HEK293 (cell line): ENCODE measurements around the gene FADS6.

Source experiments
- CTCF ChIA-PET: fragments of 350-600 bp; formaldehyde crosslinking; extraction: SDS; loops from one replicate; lab custom pipeline; 2021; ENCODE audit warnings: antibody characterized with exemption; lab: Yijun Ruan, JAX
- POLR2A ChIA-PET: fragments of 300-600 bp; formaldehyde crosslinking; extraction: SDS; loops from one replicate; lab custom pipeline; 2020; ENCODE audit warnings: antibody characterized with exemption, inconsistent platforms; lab: Yijun Ruan, JAX
- H3K27ac ChIP-seq: fragments of 200-500 bp; sonication (Bioruptor generic); 2 replicates; pipeline ENCODE4 v1.5.1; 2014; ENCODE audit warnings: low read depth, low read length, control low read depth, inconsistent platforms; ENCODE audit errors: extremely low read depth
- H3K36me3 ChIP-seq, 2 experiments: fragments of 200-500 bp in 1 of 2; sonication (Bioruptor generic) in 1 of 2; 1 replicate in 1 of 2; 2 replicates in 1 of 2; pipeline ENCODE4 v1.5.1; 2014 to 2017; ENCODE audit warnings: inconsistent platforms in 2 of 2, low read length in 2 of 2; ENCODE audit not compliant: control insufficient read depth in 2 of 2, insufficient read depth in 1 of 2
- H3K4me1 ChIP-seq: fragments of 200-500 bp; sonication (Bioruptor generic); 2 replicates; pipeline ENCODE4 v1.5.1; 2014; ENCODE audit warnings: mild to moderate bottlenecking, low read length, inconsistent platforms; ENCODE audit not compliant: control insufficient read depth, insufficient read depth
- H3K4me3 ChIP-seq: 2 replicates; pipeline ENCODE4 v1.5.1; 2011; ENCODE audit warnings: low read depth, mild to moderate bottlenecking, control low read depth, low read length, moderate library complexity
- H3K9me3 ChIP-seq: fragments of 200-500 bp; sonication (Bioruptor generic); 2 replicates; pipeline ENCODE4 v1.5.1; 2014; ENCODE audit warnings: low read depth, low read length, inconsistent platforms; ENCODE audit not compliant: control insufficient read depth, insufficient read depth
- AEBP2 ChIP-seq: fragments of 450-650 bp; formaldehyde crosslinking; IDR thresholded peaks from 2 replicates; pipeline ENCODE4 v1.5.1; 2016; ENCODE audit warnings: missing biosample characterization, missing genetic modification characterization, borderline replicate concordance
- KLF1 ChIP-seq: fragments of 450-650 bp; formaldehyde crosslinking; IDR thresholded peaks from 2 replicates; pipeline ENCODE4 v1.5.1; 2016; ENCODE audit warnings: missing biosample characterization, missing genetic modification characterization
- KLF10 ChIP-seq: fragments of 450-650 bp; IDR thresholded peaks from 2 replicates; pipeline ENCODE4 v1.5.1; 2018; ENCODE audit warnings: missing biosample characterization, mild to moderate bottlenecking, missing genetic modification characterization
- KLF17 ChIP-seq: fragments of 450-650 bp; formaldehyde crosslinking; IDR thresholded peaks from 2 replicates; pipeline ENCODE4 v1.5.1; 2016; ENCODE audit warnings: missing biosample characterization, missing genetic modification characterization
- OVOL3 ChIP-seq: fragments of 450-650 bp; formaldehyde crosslinking; IDR thresholded peaks from 2 replicates; pipeline ENCODE4 v1.5.1; 2016; ENCODE audit warnings: missing biosample characterization, missing genetic modification characterization
- TSHZ1 ChIP-seq: fragments of 450-650 bp; formaldehyde crosslinking; IDR thresholded peaks from 2 replicates; pipeline ENCODE4 v1.5.1; 2016; ENCODE audit warnings: missing biosample characterization, missing genetic modification characterization, borderline replicate concordance
- ZBTB10 ChIP-seq: fragments of 450-650 bp; formaldehyde crosslinking; IDR thresholded peaks from 2 replicates; pipeline ENCODE4 v1.5.1; 2016; ENCODE audit warnings: missing biosample characterization, missing genetic modification characterization
- ZBTB21 ChIP-seq: fragments of 450-650 bp; formaldehyde crosslinking; IDR thresholded peaks from 2 replicates; pipeline ENCODE4 v1.5.1; 2017; ENCODE audit warnings: missing biosample characterization, missing genetic modification characterization
- ZBTB48 ChIP-seq: fragments of 450-650 bp; formaldehyde crosslinking; IDR thresholded peaks from 2 replicates; pipeline ENCODE4 v1.5.1; 2016; ENCODE audit warnings: missing biosample characterization, missing genetic modification characterization
- ZFP69B ChIP-seq: fragments of 450-650 bp; formaldehyde crosslinking; IDR thresholded peaks from 2 replicates; pipeline ENCODE4 v1.5.1; 2016; ENCODE audit warnings: missing biosample characterization, missing genetic modification characterization
- ZNF133 ChIP-seq: fragments of 450-650 bp; formaldehyde crosslinking; IDR thresholded peaks from 2 replicates; pipeline ENCODE4 v1.5.1; 2016; ENCODE audit warnings: missing biosample characterization, missing genetic modification characterization
- ZNF146 ChIP-seq: fragments of 450-650 bp; formaldehyde crosslinking; IDR thresholded peaks from 2 replicates; pipeline ENCODE4 v1.5.1; 2016; ENCODE audit warnings: missing biosample characterization, missing genetic modification characterization
- ZNF155 ChIP-seq: fragments of 450-650 bp; formaldehyde crosslinking; IDR thresholded peaks from 2 replicates; pipeline ENCODE4 v1.5.1; 2016; ENCODE audit warnings: missing biosample characterization, missing genetic modification characterization
- ZNF169 ChIP-seq: fragments of 450-650 bp; formaldehyde crosslinking; IDR thresholded peaks from 2 replicates; pipeline ENCODE4 v1.5.1; 2016; ENCODE audit warnings: missing biosample characterization, missing genetic modification characterization
- ZNF18 ChIP-seq: fragments of 450-650 bp; formaldehyde crosslinking; IDR thresholded peaks from 2 replicates; pipeline ENCODE4 v1.5.1; 2016; ENCODE audit warnings: missing biosample characterization, missing genetic modification characterization
- ZNF239 ChIP-seq: fragments of 450-650 bp; formaldehyde crosslinking; IDR thresholded peaks from 2 replicates; pipeline ENCODE4 v1.5.1; 2016; ENCODE audit warnings: missing biosample characterization, missing genetic modification characterization
- ZNF248 ChIP-seq: fragments of 450-650 bp; formaldehyde crosslinking; IDR thresholded peaks from 2 replicates; pipeline ENCODE4 v1.5.1; 2017; ENCODE audit warnings: missing biosample characterization, missing genetic modification characterization
- ZNF341 ChIP-seq: fragments of 450-650 bp; formaldehyde crosslinking; IDR thresholded peaks from 2 replicates; pipeline ENCODE4; 2016; ENCODE audit warnings: low read depth, missing biosample characterization, missing genetic modification characterization
- ZNF513 ChIP-seq: fragments of 450-650 bp; IDR thresholded peaks from 2 replicates; pipeline ENCODE4 v1.5.1; 2018; ENCODE audit warnings: missing biosample characterization, missing genetic modification characterization
- ZNF664 ChIP-seq: fragments of 450-650 bp; formaldehyde crosslinking; IDR thresholded peaks from 2 replicates; pipeline ENCODE4 v1.5.1; 2016; ENCODE audit warnings: missing biosample characterization, missing genetic modification characterization

The FADS6 gene

GRCh38 chr17:74935048-74935447 lies 41.6 kb upstream of the FADS6 start:
- no peak overlapping the region for H3K27ac ChIP-seq
- CTCF ChIA-PET = interaction anchor here (0.8 kb wide), 1 partner anchor 22 kb away, joined by 6 read pairs; no protein-coding TSS in a partner anchor
- no peak overlapping the region for H3K4me3 ChIP-seq
- TF ChIP-seq ZNF133 (tag by site-specific recombination) (no peak), ZNF248 (tag by site-specific recombination) (no peak), KLF1 (tag by site-specific recombination) (no peak), KLF10 (tag by site-specific recombination) (no peak), ZNF239 (no peak), ZBTB21 (tag by site-specific recombination) (no peak), ZFP69B (tag by site-specific recombination) (no peak), ZNF341 (tag by site-specific recombination) (peak; percentile 47; the same call in 1 of the 2 replicates)
- H3K4me1 ChIP-seq = no peaks in the 10 kb centered on the region
- POLR2A ChIA-PET = no interaction called here
- no peaks in the 10 kb centered on the region for H3K36me3 ChIP-seq
- H3K9me3 ChIP-seq = no peaks in the 10 kb centered on the region

- no peaks in the 10 kb centered on the region for H3K36me3 ChIP-seq
- no peaks in the 10 kb centered on the region for H3K4me1 ChIP-seq
- ChIA-PET CTCF (interaction anchor here (4.2 kb wide), 1 partner anchor 27 kb away, joined by 25 read pairs; no protein-coding TSS in a partner anchor), POLR2A (no interaction called here)
- no peak overlapping the region for H3K4me3 ChIP-seq
- H3K27ac ChIP-seq = no peak overlapping the region
- no peaks in the 10 kb centered on the region for H3K9me3 ChIP-seq
- no peak for TF ChIP-seq ZNF18 (tag by site-specific recombination)
- no peak for TF ChIP-seq ZNF513
- no peak for TF ChIP-seq ZNF155
- no peak for TF ChIP-seq TSHZ1 (tag by site-specific recombination)
- TF ChIP-seq KLF17 = no peak
- no peak for TF ChIP-seq ZBTB48 (tag by site-specific recombination)
- no peak for TF ChIP-seq ZNF664 (tag by site-specific recombination)
- no peak for TF ChIP-seq AEBP2 (tag by site-specific recombination)
- no peak for TF ChIP-seq ZNF169
- TF ChIP-seq ZNF146 (tag by site-specific recombination) = no peak
- TF ChIP-seq OVOL3 (tag by site-specific recombination) = no peak
- TF ChIP-seq ZBTB10 (tag by site-specific recombination) = no peak
- TF ChIP-seq, all 188 proteins: peak for 0
These were observed 37.2 kb upstream of the FADS6 start for GRCh38 chr17:74930535-74931036.
